COR-L47 (cell line): ENCODE results near the gene MED16.

ENCODE experiments used
- DNase-seq: peaks from one replicate; lab custom pipeline; 2025; lab: John Stamatoyannopoulos, UW

MED16 gene

GRCh38 chr19:892894-893689 is at the start of gene MED16, which contains the start of gene RNU6-9:
MED16 (minus strand) TSS chr19:893187; CDS start chr19:891131, 2,056 bp downstream.
RNU6-9 (plus strand) TSS chr19:893484.
- peak; percentile 94 for DNase-seq

- no peak for DNase-seq
Measured at GRCh38 chr19:942133-942645, 49.2 kb upstream of the MED16 start.

GRCh38 chr19:941292-942132 is 48.5 kb upstream of the MED16 start:
- no peak for DNase-seq

GRCh38 chr19:940591-941291 is 47.8 kb upstream of the MED16 start:
- peak; percentile 99 for DNase-seq

GRCh38 chr19:939922-940321 is 46.9 kb upstream of the MED16 start:
- DNase-seq, result no peak

GRCh38 chr19:939439-939838 is 46.5 kb upstream of the MED16 start:
- DNase-seq, result no peak

- DNase-seq, result no peak
Measured at GRCh38 chr19:938233-938923, 45.4 kb upstream of the MED16 start.

GRCh38 chr19:937259-937694 is 44.3 kb upstream of the MED16 start:
- DNase-seq, result no peak

- DNase-seq, result no peak
Measured at GRCh38 chr19:936175-936546, 43.2 kb upstream of the MED16 start.

GRCh38 chr19:934865-935479 is 42.0 kb upstream of the MED16 start:
- DNase-seq, result peak; percentile 92

GRCh38 chr19:934197-934840 is 41.3 kb upstream of the MED16 start:
- no peak for DNase-seq

- no peak for DNase-seq
Measured at GRCh38 chr19:933553-933882, 40.5 kb upstream of the MED16 start.

- DNase-seq, result no peak
Measured at GRCh38 chr19:932648-933552, 39.9 kb upstream of the MED16 start.

GRCh38 chr19:931860-932647 is 39.1 kb upstream of the MED16 start:
- no peak for DNase-seq

- DNase-seq, result no peak
Measured at GRCh38 chr19:929891-930258, 36.9 kb upstream of the MED16 start.

GRCh38 chr19:929203-929890 is 36.4 kb upstream of the MED16 start:
- no peak for DNase-seq

GRCh38 chr19:928471-929202 is 35.6 kb upstream of the MED16 start:
- DNase-seq, result no peak
